Measurements from ENCODE around the gene FRMPD1.

The FRMPD1 gene

DNA sequence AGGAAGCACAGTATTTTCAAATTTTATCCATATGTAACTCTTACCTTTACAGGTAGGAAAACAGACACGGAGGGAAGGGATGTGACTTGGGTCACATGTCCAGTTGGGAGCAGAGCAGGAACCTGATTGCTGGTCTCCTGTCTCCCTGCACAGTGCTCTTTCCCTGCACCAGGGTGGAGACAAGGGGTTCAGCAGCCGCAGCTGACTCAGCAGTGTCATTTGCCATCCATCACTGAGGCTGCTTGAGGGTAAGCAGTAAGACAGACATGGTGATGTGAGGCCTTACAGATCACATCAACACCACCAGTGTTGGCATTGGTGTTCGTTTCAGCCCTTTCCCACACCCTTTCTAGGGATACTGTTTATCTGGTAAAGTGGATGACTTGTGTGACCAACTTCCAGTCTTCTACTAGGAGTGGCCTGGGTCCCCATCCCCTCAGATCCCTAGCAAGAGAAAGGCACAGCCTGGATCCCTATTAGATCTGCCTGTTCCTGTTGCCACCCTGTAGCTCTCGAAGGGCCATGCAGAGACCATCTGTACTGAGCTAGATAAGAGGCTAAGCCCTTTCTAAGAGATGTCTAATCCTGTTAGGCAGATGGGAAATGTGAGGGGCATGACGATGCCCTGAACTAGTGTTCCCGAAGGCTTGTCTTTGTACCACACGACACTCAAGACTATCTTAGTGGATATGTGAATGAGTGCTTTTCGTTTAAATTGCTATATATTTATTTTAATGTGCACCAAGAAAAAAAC lies 29.1 kb downstream of the FRMPD1 start:
- no peak for DNase-seq (ENCODE audit: low read depth in 2 of 2)

DNA sequence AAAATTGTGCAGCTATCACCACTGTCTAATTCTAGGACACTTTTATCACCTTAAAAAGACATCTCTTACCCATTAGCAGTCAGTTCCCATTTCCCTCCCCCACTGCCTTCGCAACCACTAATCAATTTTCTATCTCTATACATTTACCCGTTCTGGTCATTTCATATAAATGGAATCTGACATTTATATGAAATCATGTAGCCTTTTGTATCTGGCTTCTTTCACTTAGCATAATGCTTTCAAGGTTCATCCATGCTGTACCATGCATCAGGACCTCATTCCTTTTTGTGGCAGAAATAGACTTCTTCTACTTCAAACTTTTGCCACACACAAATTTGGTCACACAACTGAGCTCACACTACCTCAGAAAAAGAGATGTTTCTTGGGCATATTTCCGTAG lies 32.2 kb downstream of the FRMPD1 start:
- no peak for DNase-seq (ENCODE audit: low read depth in 2 of 2)

GRCh38 chr9:37683531-37684371 lies 33.0 kb downstream of the FRMPD1 start:
- no peak for DNase-seq (ENCODE audit: low read depth in 2 of 2)

- no peak for DNase-seq (ENCODE audit: low read depth in 2 of 2)
Measured at GRCh38 chr9:37692622-37693221, 42.0 kb downstream of the FRMPD1 start.

- DNase-seq (ENCODE audit: low read depth in 2 of 2), result no peak
Measured at GRCh38 chr9:37693260-37693659, 42.5 kb downstream of the FRMPD1 start.

GRCh38 chr9:37694355-37694754 lies 43.6 kb downstream of the FRMPD1 start:
- no peak for DNase-seq (ENCODE audit: low read depth in 2 of 2)

DNA sequence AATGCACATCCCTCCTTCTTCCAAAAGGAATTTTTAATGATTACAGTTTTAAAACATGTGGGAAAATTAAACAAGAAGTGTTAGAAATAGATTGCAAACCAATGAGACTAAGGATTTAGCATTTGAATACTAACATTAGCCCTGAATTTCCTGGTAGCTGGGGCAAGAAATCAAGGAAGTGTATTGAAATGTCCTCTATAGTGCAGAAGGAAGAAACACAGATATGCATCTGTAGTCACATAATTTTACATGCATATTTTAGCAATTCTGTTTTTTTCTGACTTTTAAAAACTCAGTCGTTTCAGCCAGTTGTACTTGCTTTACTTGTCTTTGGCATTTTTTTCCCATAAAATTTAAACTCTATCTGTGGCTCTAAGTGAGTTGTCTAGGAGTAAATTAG lies 45.8 kb downstream of the FRMPD1 start:
- DNase-seq (ENCODE audit: low read depth in 2 of 2), result no peak

DNA sequence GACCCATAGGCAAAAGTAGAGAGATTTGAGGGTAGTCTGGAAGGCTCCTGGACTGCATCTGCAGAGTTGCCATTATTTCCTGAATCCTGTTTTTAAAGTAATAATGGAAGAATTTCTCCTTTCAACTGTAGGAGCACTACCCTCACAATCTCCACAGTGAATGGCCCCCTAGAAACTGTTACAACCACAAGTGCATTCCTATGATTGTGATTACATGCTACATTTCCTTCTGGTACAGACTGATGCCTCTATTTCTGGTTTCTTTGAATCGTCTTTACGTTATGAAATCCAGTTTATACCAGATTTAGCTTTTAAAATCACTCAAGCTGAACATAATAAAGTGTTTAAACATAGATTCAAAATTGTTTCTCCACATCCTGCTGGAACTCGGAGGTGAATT lies 49.4 kb downstream of the FRMPD1 start:
- DNase-seq (ENCODE audit: low read depth in 2 of 2), result no peak

DNA sequence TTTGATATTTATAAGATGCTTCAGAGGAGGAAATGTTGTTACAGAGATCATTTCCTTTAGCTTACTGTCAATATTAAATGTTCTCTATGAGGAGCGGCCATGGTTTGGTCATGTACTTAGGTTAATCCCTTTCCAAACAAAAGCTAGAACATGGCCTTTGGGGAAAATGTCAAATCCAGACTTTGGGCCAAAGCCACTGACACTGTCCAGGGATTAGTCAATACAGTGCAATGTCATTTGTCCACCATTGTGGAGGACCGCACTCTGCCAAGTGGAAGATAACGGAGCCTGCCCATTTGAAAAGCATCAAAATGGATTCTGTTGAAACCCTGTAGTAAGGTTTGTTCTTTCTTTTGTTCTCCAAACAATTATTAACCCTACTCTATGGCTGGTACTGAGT lies 50.1 kb downstream of the FRMPD1 start:
- no peak for DNase-seq (ENCODE audit: low read depth in 2 of 2)

GRCh38 chr9:37705787-37706186 lies 55.0 kb downstream of the FRMPD1 start:
- no peak for DNase-seq (ENCODE audit: low read depth in 2 of 2)

DNA sequence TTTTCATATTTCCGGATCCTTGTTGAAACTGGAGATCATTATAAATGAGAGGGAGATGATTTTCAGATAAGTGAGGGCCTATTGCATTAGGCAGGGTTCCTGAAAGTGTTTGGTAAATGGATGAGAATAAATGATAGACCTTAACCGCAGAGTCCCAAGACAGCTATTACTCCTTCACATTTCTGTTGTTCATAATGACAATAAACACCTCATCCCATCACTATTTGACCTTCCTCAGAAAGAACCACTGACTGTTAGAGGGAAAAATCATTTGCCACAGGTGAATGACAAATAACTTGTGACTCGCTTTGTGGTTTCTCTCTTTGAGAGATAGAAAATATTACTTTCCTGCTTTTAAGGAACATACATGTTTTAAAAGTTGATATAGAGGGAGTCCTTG lies 55.5 kb downstream of the FRMPD1 start:
- DNase-seq (ENCODE audit: low read depth in 2 of 2), result no peak

- DNase-seq (ENCODE audit: low read depth in 2 of 2), result no peak
Measured at GRCh38 chr9:37707748-37708147, 57.0 kb downstream of the FRMPD1 start.

DNA sequence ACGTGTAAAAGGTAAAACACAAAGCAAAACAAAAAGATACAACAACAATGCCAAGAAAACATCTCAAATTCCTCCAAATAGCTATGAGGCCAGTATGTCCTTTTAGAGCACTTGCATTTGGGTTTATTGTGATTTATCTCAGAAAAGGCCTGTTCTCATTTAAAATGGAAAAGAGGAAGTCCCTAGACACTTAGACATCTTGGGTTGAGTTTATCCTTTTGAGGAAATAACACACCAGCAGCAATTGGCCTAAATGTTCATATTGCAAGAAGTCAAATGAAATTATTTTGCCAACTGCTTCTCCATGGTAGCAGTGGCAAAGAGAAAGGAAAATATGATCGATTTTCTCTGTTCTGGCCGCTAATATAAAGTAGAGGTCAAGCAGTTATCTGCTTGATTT lies 59.3 kb downstream of the FRMPD1 start:
- no peak for DNase-seq (ENCODE audit: low read depth in 2 of 2)

- no peak for DNase-seq (ENCODE audit: low read depth in 2 of 2)
Measured at GRCh38 chr9:37715260-37715659, 64.5 kb downstream of the FRMPD1 start.

DNA sequence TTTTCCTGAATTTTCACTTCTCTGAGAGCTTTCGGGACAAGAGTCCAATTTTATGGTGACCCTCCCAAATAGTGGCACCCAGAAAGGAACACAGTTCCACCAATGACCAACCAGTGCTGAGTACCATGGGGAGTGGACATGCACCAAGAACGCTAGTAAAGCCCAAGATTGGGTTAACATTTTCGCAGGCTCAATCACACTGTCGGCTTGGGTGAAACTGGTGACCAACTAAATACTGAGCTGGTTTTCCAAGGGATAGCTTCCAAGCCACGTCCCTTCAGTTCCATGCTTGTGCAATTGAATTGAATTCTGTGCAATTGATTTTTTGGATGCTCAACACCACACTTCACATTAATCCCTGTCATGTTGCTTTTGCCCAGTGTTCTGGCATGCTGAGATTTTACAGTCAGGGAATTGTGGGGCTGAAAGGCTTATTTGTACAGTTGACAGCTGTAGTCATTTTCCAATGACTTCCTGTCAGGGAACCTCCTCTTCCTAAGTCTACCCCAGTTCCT lies 65.3 kb downstream of the FRMPD1 start:
- no peak for DNase-seq (ENCODE audit: low read depth in 2 of 2)

- DNase-seq (ENCODE audit: low read depth in 2 of 2), result no peak
Measured at GRCh38 chr9:37719526-37719925, 68.8 kb downstream of the FRMPD1 start.

GRCh38 chr9:37727013-37727412 lies 76.3 kb downstream of the FRMPD1 start:
- DNase-seq (ENCODE audit: low read depth in 2 of 2), result no peak

- no peak for DNase-seq (ENCODE audit: low read depth in 2 of 2)
Measured at GRCh38 chr9:37729499-37729898, 78.7 kb downstream of the FRMPD1 start.

- no peak for DNase-seq (ENCODE audit: low read depth in 2 of 2)
Measured at GRCh38 chr9:37730256-37730655, 79.5 kb downstream of the FRMPD1 start.

- no peak for DNase-seq (ENCODE audit: low read depth in 2 of 2)
Measured at GRCh38 chr9:37730839-37731238, 80.1 kb downstream of the FRMPD1 start.

DNA sequence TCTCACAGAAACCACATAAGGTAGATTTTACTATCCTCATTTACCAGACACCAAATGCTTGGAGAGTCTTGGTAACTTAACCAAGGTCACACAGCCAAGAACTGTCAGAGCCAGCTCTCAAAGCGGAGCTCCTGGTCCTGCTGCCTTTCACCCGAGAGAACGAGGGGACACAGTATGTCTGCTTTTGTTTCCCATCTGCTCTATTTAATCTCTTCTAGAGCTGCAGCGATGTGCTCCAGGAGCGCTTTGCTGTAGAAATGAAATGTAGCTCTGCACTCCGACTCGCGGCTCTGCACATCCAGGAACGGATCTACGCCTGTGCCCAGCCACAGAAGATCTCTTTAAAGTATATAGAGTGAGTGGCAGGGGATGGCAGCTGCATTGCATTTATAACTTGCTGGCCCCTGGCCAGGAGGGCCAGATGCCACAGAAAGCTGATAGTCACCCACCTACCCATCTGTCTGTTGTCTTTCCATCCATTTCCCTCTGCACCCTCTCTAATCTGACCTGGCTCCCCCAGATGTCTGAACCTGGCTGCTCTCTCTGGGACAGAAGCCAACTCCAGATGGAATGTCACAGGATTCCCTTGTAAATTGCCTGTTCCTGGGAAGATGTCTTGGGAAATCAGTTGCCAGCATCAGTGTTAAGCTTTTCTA lies 81.5 kb downstream of the FRMPD1 start:
- DNase-seq (ENCODE audit: low read depth in 2 of 2), result no peak

DNA sequence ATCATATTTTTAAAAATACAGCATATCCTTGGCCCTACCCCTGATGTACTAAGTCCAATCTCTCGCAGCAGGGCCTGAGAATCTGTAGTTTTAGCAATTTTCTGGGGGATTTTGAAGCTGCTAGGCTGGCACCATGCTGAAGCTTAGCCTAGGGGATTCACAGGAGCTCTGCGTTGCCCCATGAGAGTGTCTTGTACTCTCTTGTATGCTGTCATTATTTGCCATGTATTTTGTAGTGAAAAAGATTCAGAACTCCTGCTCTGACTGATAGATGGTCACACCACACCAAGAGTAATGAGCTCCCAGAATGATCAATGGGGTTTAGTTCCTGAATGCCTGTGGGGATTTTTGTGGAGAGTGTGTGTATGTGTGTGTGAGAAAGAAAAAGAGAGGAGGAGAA lies 82.2 kb downstream of the FRMPD1 start:
- no peak for DNase-seq (ENCODE audit: low read depth in 2 of 2)

Measured in stimulated activated CD8-positive, alpha-beta memory T cell treated with anti-CD3 and anti-CD28 coated beads, Interleukin-7, amount 100 ng/mL, for 4 hours (primary cell).